GM18520 (cell line): ENCODE measurements around the gene TEX2.
"Not testable (repeated sequence)": the region's sequence is repeated elsewhere in the genome, so short reads cannot be mapped to it uniquely, and the experiment has no call there.

Source experiments
- ATAC-seq: cut with Tn5 transposase; IDR thresholded peaks from one replicate; pipeline ENCODE4 v1.9.1; 2021; ENCODE audit not compliant: unreplicated experiment

The TEX2 gene

DNA sequence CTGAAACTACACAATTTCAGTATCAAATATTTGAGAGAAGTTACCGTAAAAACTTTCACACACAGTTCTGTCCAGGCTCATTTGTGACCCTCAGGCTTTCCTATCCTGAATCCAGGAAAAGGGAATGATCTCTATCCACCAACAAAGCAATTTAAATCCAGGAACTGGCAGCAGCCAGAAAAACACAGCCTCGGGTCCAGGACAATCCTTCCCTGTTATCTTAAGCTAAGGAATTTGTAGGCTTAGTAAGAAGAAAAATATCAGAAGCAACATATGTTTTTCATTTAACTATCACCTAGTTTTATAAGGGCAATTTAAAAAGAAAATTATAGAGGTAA is 47.1 kb downstream of the TEX2 start:
- no peak for ATAC-seq

DNA sequence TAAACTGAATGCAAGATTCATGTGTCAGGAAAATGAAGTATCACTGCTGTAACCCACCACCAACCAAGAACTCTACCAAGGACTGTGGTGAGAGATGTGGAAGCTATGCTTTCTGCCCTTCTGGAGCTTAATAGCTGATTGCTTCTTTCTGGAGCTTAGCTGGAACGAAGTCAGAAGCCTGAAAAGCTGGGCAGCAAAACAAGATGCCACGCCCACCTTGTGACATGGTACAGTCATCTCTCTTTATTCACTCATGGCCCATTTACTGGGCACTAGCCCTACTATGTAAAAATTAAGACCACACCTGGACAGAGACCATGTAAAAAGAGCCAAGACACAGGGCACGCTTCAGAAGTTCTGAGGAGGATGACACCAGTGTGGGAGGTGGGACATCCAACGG is 48.1 kb downstream of the TEX2 start:
- no peak for ATAC-seq

DNA sequence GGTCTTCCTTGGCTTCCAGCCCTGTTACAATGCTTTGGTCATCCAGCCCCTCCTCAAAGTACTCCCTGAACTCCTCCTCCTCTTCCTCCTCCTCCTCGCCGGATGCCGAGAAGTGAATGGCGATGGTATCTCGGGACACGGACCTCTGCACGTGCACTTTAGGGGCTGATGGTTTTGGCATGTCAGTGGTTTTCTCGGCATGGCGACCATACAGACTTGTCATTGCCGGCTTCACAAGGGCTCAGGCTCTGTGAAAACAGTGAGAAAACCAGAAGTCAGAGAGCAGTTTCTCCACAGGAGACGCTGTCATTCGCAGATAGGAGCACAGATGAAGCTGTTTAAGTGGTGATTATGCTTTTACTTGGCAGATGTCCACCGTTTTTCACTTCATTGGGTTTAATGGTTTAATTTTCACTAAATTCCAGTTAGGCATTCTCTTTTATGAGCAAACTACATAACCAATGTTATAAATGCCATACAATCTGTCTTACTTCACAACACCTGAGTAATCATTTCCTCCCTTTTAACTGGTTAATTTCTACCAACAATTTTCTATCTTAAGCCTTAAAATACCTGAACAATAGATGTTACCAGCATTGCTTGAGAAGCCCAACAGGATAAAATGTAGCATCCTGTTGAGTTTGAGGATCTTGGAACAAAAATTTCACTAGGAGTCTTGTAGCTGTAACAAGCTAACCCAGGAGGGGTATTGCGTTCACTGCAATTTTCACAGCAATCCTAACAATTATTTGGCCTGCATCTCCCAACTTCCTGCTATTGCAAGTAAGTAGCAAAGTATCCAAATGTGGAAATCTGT is 48.9 kb downstream of the TEX2 start:
- no peak for ATAC-seq

DNA sequence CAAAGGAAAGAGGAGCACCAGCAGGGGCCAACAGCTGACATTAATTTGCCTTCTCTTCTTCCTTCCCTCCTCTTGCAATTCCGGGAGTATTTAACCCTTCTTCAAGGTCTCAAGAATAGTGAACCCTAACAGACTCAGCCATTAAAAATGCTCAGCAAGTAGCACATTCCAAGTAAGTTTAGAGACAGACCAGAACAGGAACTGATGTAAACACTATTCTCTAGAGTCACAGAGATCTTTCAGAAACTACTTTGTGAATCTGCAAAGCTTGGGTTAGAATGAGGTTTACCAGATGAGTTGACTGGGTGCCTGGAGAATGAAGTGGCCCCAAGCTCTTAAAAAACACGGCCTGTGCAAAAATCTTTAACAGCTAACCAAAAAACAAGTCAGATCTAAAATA is 50.9 kb downstream of the TEX2 start:
- ATAC-seq: no peak

DNA sequence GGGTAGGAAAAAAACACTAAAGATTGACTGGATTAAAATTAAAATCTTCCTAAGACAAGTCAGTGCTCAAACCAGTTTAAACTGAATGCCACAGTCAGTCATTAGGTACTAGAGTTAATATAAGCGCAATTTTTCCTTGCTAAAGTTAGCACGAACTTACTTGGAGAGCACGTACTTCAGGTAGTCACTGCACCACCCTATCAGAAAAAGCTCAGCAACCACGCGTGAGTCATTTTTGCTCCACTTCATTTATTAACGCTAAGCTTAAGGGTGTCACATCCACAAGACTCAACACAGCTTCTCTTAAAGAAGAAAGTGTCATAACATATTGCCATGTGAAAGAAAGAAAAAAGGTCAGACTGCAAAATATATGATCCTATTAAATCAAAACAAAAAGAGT is 53.1 kb downstream of the TEX2 start:
- ATAC-seq: no peak

DNA sequence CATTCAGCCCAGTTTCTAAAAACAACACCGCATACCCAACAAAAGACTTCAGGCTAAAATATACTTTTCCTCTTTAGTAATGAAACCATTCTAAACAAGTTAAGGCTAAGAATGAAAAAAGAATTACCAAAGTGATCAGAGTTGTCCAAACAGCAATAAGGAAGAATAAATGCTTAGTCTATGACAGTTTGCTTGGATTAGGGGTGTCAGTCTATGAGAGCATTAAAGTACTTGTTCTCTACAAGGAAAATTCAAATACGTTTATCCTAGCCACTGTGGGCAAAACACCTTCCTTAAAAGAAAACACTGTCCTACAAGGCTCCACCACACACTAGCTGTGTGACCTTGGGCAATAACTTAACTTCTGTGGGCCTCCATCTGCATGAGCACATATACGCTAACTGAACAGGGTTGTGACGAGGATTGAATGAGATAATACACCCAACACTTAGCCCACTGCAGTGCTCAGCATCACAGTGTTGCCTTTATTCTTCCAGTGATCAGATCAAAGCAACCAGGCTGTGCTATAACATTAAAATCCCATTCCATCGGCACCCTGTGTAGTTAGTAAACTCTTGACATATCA is 53.6 kb downstream of the TEX2 start:
- ATAC-seq: no peak

DNA sequence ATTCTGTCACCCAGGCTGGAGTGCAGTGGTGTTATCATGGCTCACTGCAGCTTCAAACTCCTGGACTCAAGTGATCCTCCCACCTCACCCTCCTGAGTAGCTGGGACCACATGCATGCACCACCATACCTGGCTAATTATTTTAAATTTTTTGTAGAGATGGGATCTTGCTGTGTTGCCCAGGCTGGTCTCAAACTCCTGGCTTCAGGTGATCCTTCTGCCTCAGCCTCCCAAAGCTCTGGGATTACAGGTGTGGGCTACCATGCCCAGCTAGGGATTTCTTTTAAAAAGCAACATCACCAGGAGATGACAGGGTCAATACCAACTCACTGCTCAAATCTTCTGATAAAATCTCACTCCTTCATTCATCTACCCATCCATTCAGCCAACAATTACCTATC is 54.4 kb downstream of the TEX2 start:
- not testable (repeated sequence) for ATAC-seq

DNA sequence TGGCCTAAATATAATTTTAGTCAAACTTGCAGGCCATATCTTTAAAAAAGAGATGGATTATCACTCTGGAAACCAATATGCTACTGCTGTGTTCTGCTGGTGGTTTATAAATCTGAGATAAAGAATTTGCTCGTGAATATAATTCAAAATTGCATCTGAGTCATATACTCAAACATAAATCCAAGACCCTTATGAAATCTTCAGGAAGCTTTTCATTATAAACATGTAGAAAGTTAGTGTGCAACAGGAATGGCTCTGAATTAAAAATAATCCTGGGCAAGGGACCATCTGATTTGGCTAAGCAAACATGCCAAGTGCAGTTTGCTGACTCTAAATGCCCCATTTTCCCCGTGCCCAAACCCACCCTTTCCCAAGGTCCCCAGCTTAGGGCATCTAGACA is 57.3 kb downstream of the TEX2 start:
- ATAC-seq: no peak

DNA sequence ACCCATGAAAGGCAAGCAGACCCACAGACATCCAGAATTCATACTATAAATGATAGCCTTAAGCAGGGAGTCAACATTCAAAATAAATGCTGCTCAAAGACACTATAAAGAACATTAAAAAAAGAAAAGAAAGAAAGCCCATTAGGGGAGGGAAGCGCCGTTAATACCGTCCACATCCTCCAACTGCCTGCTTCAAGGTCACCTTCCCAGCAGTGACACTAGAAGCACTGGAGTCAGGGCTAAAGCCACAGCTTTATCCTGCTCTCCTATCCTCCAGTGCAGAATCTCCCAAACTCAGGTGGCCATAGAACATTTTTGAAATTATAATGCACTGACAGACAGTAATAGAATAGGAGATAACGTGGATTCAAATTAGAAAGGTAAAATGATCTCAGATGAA is 59.4 kb downstream of the TEX2 start:
- ATAC-seq: no peak

DNA sequence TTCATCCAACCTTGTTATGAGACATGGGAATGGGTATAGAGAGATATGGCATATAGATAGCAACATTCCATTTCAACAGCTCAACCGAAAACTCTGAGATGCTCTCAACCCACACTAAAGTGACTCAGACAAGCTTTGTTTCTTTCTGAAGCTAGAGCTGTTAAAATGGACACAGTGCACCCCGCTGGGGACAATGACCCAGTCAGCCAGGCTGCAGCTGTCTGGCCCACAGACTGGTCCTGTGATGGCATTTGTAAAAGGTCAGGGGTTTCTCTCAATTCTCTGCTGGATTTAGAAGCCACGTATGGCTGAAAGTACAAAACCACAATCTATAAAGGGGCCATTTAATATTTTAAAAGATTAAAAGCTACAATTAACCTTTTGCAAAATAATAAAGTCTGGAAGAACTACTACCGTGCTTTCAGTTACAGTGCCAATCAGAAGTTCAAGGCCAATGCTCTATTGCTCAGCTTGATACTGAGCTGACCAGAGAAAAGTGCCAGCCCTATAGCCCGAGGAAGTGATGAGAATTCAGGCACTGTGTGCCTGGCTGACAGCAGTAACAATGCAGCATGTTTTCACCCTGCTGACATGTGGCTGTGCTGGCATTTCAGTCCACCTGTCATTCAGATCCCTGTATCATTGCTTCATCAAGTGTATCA is 60.2 kb downstream of the TEX2 start:
- no peak for ATAC-seq

DNA sequence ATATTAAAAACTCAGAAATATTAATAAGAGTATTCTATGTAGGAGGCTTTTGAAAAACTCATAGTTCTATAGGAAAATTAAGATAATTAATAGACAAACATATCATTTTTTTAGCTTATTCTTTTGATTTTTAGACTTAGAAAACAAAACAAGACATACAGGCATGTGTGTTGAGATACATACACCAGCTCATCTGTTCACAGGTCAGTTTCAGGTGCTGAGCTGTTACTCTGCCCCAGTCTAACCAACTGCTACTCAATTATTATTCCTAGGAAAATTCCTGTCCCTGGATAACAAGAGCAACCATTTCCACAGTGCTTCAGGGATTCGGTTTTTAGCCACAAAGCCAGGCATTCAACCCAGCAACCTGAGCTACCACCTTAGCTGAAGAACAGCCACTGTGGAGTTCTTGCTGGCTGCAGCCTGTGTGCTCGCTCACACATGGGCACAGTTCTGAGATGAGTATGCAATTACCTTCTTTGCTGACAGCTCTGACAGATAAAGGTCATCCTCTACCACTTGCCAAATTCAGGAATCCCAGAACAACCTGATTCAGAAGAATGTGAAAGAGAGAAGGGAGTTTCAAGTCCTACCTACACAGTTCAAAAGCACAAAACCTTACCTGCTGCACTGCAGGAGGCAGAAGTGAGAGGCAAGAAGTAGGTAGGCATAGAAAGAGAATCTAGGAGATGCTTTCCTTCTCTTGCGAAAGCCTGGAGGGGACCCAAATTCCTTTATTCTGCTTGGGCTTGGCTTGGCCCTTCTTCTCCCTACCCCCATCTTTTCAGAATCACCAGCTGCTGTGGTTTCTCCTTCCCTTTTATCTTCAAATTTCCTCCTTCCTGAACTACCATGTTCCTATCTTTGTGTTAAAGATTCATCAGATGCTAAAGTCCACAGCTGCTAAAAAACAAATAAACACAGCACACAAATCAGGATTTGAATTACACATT is 62.7 kb downstream of the TEX2 start:
- no peak for ATAC-seq

DNA sequence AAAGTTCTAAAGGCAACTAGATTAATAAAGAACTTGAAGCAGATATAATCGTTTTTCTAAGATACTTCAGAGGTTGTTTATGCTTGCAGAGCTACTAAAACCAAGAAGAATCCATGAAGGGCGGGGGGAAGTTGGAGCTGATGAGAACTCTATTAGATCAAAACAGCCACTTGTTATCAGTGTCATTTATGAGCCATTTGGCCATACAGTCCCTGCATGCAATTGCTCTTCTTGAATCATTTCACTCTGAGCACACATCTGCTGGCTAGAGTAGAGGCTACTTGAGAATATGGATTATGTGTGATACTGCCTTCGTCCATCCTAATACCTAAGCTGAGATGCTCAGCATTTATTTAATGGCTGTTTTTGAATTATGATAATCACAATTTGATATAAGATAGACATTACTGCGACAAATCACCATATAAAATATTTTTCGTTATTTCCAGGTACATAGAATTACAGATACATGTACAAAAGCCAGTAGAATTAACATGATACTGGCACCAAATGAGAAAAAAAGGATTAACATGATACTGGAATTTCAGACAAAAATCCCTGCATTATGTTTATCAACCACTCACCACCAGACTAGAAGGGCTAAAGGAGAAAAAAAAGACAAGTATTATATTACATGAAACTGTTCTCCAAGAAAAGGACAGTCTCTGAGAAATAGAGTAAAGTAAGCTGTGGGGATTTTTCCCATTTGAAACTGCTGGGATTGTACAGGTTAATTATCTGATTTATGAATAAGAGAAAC is 64.5 kb downstream of the TEX2 start:
- ATAC-seq: no peak

DNA sequence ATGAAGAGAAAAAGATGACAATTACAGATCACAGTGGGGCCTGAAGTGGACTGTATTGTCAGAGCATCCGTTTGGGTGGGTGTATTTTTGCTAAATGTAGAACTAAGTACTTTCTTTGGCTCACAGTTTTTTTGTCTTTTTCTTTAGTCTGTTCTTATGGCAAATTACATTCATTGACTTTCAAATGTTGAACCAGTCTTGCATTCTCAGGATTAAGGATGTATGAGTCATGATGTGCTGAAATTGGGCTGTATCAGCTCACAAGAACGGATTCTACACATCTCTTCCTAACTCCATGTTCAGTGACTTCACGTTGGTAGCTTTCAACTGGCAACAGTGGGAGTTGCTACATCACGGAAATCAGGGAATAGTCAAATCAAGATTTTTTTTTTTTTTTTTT is 66.5 kb downstream of the TEX2 start:
- no peak for ATAC-seq

DNA sequence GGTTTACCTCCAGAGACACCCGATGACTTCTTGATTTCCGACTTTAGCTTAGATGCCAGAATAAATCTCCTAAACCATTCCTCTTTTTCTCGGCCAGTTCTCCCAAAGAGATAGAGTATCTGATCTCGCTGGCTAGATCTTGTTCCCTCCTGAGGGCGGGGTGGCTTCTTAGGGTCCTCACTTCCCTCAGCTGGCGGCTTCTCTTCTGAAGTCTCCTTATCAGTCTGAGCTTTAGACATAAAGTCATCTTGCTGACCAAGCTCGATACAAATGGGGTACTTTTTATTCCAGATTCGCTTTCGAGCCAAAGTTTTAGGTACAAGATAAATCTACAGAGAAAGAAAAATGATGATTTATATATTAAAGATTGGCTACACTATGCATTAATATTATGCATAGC is 69.5 kb downstream of the TEX2 start:
- no peak for ATAC-seq

DNA sequence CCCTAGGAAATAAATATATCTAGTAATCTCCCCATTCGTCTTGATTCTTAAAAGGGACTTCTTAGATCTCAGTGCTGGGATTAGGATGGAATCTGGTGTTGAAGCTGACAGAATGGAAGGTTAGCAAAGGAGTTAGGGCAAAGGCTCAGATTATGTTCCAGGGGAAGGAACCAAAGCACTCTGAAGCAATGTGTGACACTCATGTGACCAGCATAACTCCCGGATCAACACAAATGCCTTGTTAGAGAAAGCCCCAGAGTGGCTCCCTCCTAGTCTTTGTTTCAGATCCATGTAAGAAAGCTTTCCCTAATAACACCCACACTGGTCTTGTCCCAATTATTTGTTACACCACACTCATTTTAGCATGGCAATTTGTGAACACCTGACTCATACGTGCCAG is 70.5 kb downstream of the TEX2 start:
- ATAC-seq: no peak

DNA sequence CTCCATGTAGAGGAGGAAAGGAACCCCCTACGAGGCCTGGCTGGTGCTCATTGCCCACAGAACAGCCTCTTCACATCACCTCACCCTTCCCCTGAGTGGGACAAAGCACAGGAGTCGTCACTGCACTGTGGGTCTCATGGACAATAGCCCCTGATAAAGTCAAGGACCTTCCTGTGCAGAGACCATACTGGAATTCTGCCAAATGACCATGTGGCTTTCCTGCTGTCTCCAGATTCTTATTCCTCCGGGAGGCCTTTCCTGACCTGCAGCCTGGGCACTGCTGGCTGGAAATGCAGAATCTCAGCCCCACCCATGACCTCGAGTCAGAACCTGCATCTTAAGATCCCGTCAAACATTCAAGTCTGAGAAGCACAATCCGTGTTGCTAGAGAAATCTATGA is 72.6 kb downstream of the TEX2 start:
- ATAC-seq: no peak

DNA sequence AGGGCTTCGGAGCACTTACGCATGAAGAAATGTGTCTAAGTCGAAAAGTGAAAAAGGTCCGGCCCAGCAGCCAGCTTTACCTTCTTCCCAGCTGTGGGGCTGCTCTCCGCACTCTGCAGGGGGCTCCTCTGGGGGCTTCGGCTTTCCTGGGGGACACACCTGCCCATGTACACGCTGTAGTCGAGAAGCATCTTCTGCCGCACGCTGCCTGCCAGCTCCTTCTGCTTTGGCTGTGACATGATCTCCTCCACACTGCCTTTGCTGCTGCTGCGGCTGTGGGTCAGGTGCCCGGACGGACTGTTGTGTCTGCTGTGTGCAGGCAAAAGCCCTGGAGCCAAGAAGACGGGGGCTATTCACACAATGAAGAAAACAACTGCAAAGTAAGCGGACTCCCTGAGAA is 75.0 kb downstream of the TEX2 start:
- no peak for ATAC-seq

DNA sequence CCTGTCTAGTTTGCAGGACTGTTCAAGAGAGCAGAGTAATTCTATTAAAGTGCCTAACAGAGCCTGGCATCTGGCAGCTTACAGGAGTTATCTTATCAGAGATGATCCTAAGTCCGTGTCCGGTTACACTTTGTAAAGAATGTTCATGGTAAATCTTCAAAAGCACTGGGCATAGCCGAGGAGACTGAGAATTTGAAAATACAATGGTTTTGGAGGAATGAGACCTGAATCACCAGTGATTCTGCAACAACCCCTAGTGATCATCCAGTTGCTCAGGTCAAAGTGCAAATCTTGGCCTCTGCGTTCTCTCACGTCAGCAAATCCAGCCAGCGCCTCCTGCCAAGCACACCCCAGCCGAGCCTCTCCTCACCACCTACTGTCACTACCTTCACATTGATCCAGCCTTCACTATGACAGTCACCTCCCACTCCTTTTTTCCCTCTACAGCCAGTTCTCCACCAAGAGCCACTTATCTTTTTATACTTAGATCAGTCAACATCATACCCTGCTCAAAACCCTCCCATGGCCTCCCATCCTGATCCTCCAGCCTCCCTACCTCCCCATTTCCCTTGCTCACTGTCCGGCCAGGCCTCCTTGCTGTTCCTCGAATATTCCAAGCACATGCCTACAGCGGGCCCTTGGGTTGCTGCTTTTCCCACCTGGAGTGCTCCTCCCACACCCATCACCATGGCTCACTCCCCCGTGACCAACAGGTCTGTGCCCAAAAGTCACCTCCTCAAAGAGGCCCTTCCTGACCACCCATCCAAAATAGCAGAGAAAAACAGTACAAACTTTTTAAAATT is 75.8 kb downstream of the TEX2 start:
- no peak for ATAC-seq

DNA sequence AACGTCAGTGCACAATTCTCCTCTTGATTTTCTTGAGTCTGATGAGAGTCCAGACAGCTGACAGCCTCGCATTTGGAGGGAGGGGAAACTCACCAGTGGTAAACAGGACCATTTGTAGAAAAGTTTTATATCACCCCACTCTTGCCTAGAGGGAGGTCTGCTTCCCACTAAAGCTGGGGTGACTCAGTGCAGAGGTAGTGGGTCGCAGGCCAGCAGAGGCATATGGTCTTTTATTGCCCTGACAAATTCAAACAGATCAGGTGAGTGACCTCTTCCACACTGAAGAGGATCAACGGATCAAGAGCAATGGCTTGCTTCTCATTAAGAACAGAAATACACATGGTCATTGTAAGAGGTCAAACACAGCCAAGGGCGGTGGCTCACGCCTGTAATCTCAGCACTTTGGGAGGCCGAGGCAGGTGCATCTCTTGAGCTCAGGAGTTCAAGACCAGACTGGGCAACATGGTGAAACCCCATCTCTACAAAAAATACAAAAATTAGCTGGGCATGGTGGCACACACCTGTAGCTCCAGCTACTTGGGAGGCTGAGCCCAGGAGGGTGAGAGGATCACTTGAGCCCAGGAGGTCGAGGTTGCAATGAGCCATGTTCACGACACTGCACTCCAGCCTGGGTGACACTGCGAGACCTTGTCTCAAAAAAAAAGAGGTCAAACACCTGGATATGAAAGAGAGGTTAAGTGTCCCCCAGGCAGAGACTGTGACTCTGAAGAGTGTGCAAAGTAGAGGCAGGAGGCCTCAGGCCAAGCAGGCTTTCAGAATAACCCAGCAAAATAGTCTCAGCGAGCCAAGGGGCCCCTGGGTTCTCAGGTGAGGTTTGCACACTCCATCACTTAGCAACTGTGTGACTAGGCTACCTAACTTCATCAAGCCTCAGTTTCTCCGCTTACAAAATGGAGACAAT is 76.6 kb downstream of the TEX2 start:
- no peak for ATAC-seq
